Mucosa of descending colon (tissue), 3 donors: ENCODE results near the gene TMEM108. TPM values are rescaled to one million over a fixed set of nuclear protein-coding genes. Genes with fewer than 3 reads are reported as not detected.

Experiments
- ATAC-seq: fragments of 200-7000 bp; cut with Tn5 transposase; one replicate; pipeline ENCODE4 v1.9.1; 2020; ENCODE audit warnings: mild to moderate bottlenecking, moderate library complexity
- DNase-seq, 3 donors: peaks; one replicate each; pipeline ENCODE4 v3.0.0-alpha.2; 2020
- H3K36me3 ChIP-seq: fragments of 200-600 bp; one replicate; pipeline ENCODE4 v1.8.0; 2021; ENCODE audit warnings: low read depth, mild to moderate bottlenecking
- H3K4me1 ChIP-seq: fragments of 200-600 bp; one replicate; pipeline ENCODE4 v1.8.0; 2021; ENCODE audit warnings: low read depth, mild to moderate bottlenecking
- H3K4me3 ChIP-seq: fragments of 200-600 bp; one replicate; pipeline ENCODE4 v1.8.0; 2021; ENCODE audit warnings: mild to moderate bottlenecking
- H3K9me3 ChIP-seq: fragments of 200-600 bp; one replicate; pipeline ENCODE4 v1.8.0; 2021; ENCODE audit warnings: mild to moderate bottlenecking
- CTCF ChIP-seq: fragments of 200-600 bp; IDR thresholded peaks from one replicate; pipeline ENCODE4 v1.8.0; 2022; ENCODE audit warnings: antibody characterized with exemption, mild to moderate bottlenecking
- intact Hi-C, 2 donors: fragments of 100-400 bp; cut with DNase I in 1 of 2; cut with micrococcal nuclease in 1 of 2; formaldehyde crosslinking; loops; one replicate each; pipeline versions ENCODE4 v1.11.0 to v1.11.1; 2022; cut with DNase I, micrococcal nuclease
- total RNA-seq, 3 donors: library from RNA; stranded (reverse); fragmentation: NEBNext Ultra II Directional in 2 of 3; extraction: Animal tissue kit (Norgen Biotek cat#: 25700) in 2 of 3; gene quantifications; one replicate each; pipeline versions ENCODE4 v1.2.1 to v1.2.4, GENCODE V29; 2021 to 2023
- donor health status: DM: no; HTN: no; CAD: no; lungs with moderate emphysema.
- donor health status: DM: no; HTN: no; CAD: no.
- donor health status: DM: no; HTN: yes; CAD: no.

The TMEM108 gene
- total RNA-seq, 3 donors from 2014 or later, result 0.72 to 3.4 (median 1.1) TPM

GRCh38 chr3:133426721-133427120 lies 388.5 kb downstream of the TMEM108 start:
- no peaks in the 10 kb centered on the region for H3K36me3 ChIP-seq
- TF ChIP-seq CTCF, result no peak
- no peaks in the 10 kb centered on the region for H3K9me3 ChIP-seq
- no peak for ATAC-seq
- intact Hi-C loops, result loop anchor here (10.0 kb wide), 2 partner anchors 392 to 702 kb away; partner anchors contain the start of genes NPHP3 (in 1 of the 2) and TMEM108 (in 1 of the 2)
- peaks cover 4% of the 10 kb centered on the region for H3K4me1 ChIP-seq
- H3K4me3 ChIP-seq, result no peak overlapping the region
- DNase-seq, result no peak

- no peaks in the 10 kb centered on the region for H3K9me3 ChIP-seq
- ATAC-seq (no peak), DNase-seq (no peak)
- peaks cover under 1% of the 10 kb centered on the region for H3K4me1 ChIP-seq
- intact Hi-C loops, result loop anchor here (10.0 kb wide), 2 partner anchors 394 to 704 kb away; partner anchors contain the start of genes NPHP3 (in 1 of the 2) and TMEM108 (in 1 of the 2)
- H3K4me3 ChIP-seq, result no peak overlapping the region
- no peak for TF ChIP-seq CTCF
- no peaks in the 10 kb centered on the region for H3K36me3 ChIP-seq
Measured at GRCh38 chr3:133428552-133428951, 390.4 kb downstream of the TMEM108 start.

- no peak for TF ChIP-seq CTCF
- no peaks in the 10 kb centered on the region for H3K9me3 ChIP-seq
- H3K4me3 ChIP-seq, result no peak overlapping the region
- intact Hi-C loops, result loop anchor here (10.0 kb wide), 2 partner anchors 394 to 704 kb away; partner anchors contain the start of genes NPHP3 (in 1 of the 2) and TMEM108 (in 1 of the 2)
- no peaks in the 10 kb centered on the region for H3K4me1 ChIP-seq
- ATAC-seq (no peak), DNase-seq (no peak)
- no peaks in the 10 kb centered on the region for H3K36me3 ChIP-seq
Measured at GRCh38 chr3:133429063-133429462, 390.9 kb downstream of the TMEM108 start.

GRCh38 chr3:133439563-133439962 lies 401.4 kb downstream of the TMEM108 start:
- no peak for TF ChIP-seq CTCF
- no peak overlapping the region for H3K4me3 ChIP-seq
- intact Hi-C loops, result no loop called here

GRCh38 chr3:133440652-133441051 lies 402.5 kb downstream of the TMEM108 start:
- H3K9me3 ChIP-seq, result no peaks in the 10 kb centered on the region
- no peaks in the 10 kb centered on the region for H3K36me3 ChIP-seq
- intact Hi-C loops, result no loop called here
- no peaks in the 10 kb centered on the region for H3K4me1 ChIP-seq
- DNase-seq (no peak), ATAC-seq (no peak)
- no peak overlapping the region for H3K4me3 ChIP-seq
- TF ChIP-seq CTCF, result no peak

More at GRCh38 chr3:133439563-133439962, 401.4 kb downstream of the TMEM108 start:
- Histone ChIP-seq H3K9me3 (no peaks in the 10 kb centered on the region), H3K4me1 (no peaks in the 10 kb centered on the region), H3K36me3 (no peaks in the 10 kb centered on the region)
- no peak for DNase-seq
- no peak for ATAC-seq

GRCh38 chr3:133441867-133442270 lies 403.7 kb downstream of the TMEM108 start:
- H3K4me1 ChIP-seq, result no peaks in the 10 kb centered on the region
- DNase-seq, result no peak
- intact Hi-C loops, result no loop called here
- peak; percentile 37 for ATAC-seq
- H3K9me3 ChIP-seq, result no peaks in the 10 kb centered on the region
- no peak for TF ChIP-seq CTCF
- H3K36me3 ChIP-seq, result no peaks in the 10 kb centered on the region
- no peak overlapping the region for H3K4me3 ChIP-seq
